Measurements from ENCODE around the gene MT1H. TPM values are rescaled to one million over a fixed set of nuclear protein-coding genes. Genes with fewer than 3 reads are reported as not detected.
"Not testable (repeated sequence)": the region's sequence is repeated elsewhere in the genome, so short reads cannot be mapped to it uniquely, and the experiment has no call there.

MT1H gene
- polyA plus RNA-seq (2013, experiment 1 of 2) = not detected
- polyA plus RNA-seq (2013, experiment 2 of 2) = not detected

DNA sequence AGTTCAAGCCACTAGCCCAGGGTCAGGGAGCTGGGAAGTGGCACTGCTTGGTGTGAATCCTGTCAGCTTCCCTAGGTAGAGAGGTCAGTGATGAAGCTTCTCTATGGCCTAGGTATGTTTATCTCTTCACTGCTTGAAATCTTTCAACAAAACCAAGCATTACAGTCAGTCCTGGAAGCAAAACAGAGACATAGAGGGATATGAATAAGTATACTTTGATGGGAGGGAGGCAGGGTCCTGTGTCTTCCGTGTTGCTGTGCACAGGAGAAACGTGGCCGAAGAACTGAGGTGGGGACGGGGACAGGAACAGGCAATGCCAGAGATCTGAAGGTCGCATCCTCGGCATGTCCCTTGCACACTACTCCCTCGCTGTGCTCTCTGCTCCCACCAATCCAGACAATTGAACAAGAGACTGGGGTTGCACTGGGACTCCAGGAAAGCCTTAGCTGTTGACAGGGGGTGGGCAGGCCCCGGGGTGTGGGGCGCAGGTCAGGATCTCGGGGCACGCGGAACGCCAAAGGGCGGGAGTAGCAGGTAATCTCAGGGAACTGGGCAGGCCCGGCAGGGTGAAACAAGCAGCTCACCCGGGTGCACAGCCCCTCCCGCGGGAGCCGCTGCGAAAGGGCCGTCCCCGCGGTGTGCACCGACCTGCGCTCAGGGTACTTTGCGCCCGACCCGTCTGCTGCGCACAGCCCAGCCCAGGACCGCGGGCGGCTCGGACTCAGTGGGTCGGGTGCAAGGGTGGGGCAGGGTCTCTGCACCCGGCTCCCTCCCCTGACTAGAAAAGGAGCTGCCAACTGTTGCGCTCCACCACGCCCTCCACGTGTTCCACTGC lies at the start of gene MT1H:
MT1H (plus strand) TSS at position 810 of the 835 bp plus-strand sequence. CDS start 71 bp downstream, outside the sequence.
- H3K9ac ChIP-seq (ENCODE audit: low read length) = no peak within 1 kb of the TSS
- 4% methylated on average over 34 of the region's 38 CpGs for WGBS
- H3K14ac ChIP-seq (ENCODE audit: low read length in 2 of 2) = no peak within 1 kb of the TSS
- no peak within 1 kb of the TSS for H4K91ac ChIP-seq (ENCODE audit: low read length)
- H3K4me3 ChIP-seq (ENCODE audit: insufficient read depth in 1 of 2, low read depth in 1 of 2, low read length in 2 of 2) = no peak within 1 kb of the TSS
- no peak within 1 kb of the TSS for H2AFZ ChIP-seq (ENCODE audit: low read depth, low read length)
- peaks cover 62 to 84% of the 10 kb centered on the region in 2 experiments for H3K27me3 ChIP-seq (ENCODE audit: control insufficient read depth in 1 of 2, insufficient read depth in 1 of 2, low read length in 2 of 2)
- no peak for DNase-seq
- H3K4me1 ChIP-seq (ENCODE audit: control insufficient read depth, insufficient read depth, low read depth, low read length) = peaks cover 14% of the 10 kb centered on the region
- no peak within 1 kb of the TSS for H2BK15ac ChIP-seq (ENCODE audit: low read depth, poor library complexity, severe bottlenecking)
- H3K4ac ChIP-seq (ENCODE audit: low read depth in 1 of 2, low read length in 2 of 2) = no peak within 1 kb of the TSS
- H3K9me3 ChIP-seq (ENCODE audit: control insufficient read depth, low read length) = no peaks in the 10 kb centered on the region
- H2AK5ac ChIP-seq (ENCODE audit: low read length, severe bottlenecking) = no peak within 1 kb of the TSS
- H3K36me3 ChIP-seq (ENCODE audit: control insufficient read depth in 1 of 2, insufficient read depth in 2 of 2, low read depth in 1 of 2, low read length in 2 of 2) = no peaks in the 10 kb centered on the region
- no peaks in the 10 kb centered on the region for H3K79me1 ChIP-seq (replicated peaks; ENCODE audit: low read length, poor library complexity, severe bottlenecking)
- H2BK12ac ChIP-seq (ENCODE audit: low read length in 2 of 2) = no peak within 1 kb of the TSS
- no peak within 1 kb of the TSS for H3K23ac ChIP-seq (ENCODE audit: low read length in 2 of 2)
- H4K8ac ChIP-seq (ENCODE audit: low read length) = no peak within 1 kb of the TSS
- no peak within 1 kb of the TSS for H3K27ac ChIP-seq (ENCODE audit: low read length, poor library complexity, severe bottlenecking)
- H3K18ac ChIP-seq (ENCODE audit: low read depth in 1 of 2, low read length in 2 of 2) = no peak within 1 kb of the TSS
- no peak within 1 kb of the TSS for H3K4me2 ChIP-seq (ENCODE audit: low read length, poor library complexity, severe bottlenecking)
- no peak within 1 kb of the TSS for H2BK5ac ChIP-seq (ENCODE audit: low read depth, low read length, poor library complexity, severe bottlenecking)
- H2BK120ac ChIP-seq (ENCODE audit: low read depth, low read length) = no peak within 1 kb of the TSS

DNA sequence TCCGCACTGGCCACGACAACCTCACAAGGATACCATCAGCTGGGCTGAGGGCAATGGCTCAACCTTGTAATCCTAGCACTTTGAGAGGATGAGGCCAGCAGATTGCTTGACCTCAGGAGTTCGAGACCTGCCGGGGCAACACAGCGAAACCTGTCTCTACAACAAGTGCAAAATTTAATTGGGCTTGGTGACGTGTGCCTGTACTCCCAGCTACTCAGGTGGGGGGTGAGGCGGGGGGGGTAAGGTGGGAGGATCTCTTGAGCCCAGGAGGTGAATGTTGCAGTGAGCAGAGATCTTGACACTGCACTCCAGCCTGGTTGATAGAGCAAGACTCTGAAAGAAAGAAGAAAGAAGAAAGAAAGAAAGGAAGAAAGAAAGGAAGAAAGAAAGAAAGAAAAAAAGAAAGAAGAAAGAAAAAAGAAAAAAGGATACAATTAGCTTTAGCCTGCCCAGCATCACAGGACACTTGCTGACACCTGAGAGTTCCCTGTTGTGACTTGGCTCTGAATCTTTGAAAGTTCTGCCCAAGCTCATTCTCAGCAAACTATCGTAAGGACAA lies 49.2 kb upstream of the MT1H start:
- peaks cover 27% of the 10 kb centered on the region for H3K4me1 ChIP-seq (ENCODE audit: control insufficient read depth, insufficient read depth, low read depth, low read length)
- H2AFZ ChIP-seq (ENCODE audit: low read depth, low read length) = no peak overlapping the region
- no peak overlapping the region for H2BK15ac ChIP-seq (ENCODE audit: low read depth, poor library complexity, severe bottlenecking)
- H3K27me3 ChIP-seq (ENCODE audit: control insufficient read depth in 1 of 2, insufficient read depth in 1 of 2, low read length in 2 of 2) = no peaks in the 10 kb centered on the region
- H3K9me3 ChIP-seq (ENCODE audit: control insufficient read depth, low read length) = no peaks in the 10 kb centered on the region
- H3K27ac ChIP-seq (ENCODE audit: low read length, poor library complexity, severe bottlenecking) = no peak overlapping the region
- H3K18ac ChIP-seq (ENCODE audit: low read depth in 1 of 2, low read length in 2 of 2) = no peak overlapping the region
- 89% methylated on average over 6 of the region's 8 CpGs for WGBS
- no peak overlapping the region for H2BK12ac ChIP-seq (ENCODE audit: low read length in 2 of 2)
- peaks cover 4% of the 10 kb centered on the region for H3K79me1 ChIP-seq (replicated peaks; ENCODE audit: low read length, poor library complexity, severe bottlenecking)
- H3K4me3 ChIP-seq (ENCODE audit: insufficient read depth in 1 of 2, low read depth in 1 of 2, low read length in 2 of 2) = no peak overlapping the region
- H3K4me2 ChIP-seq (ENCODE audit: low read length, poor library complexity, severe bottlenecking) = no peak overlapping the region
- H3K9ac ChIP-seq (ENCODE audit: low read length) = no peak overlapping the region
- no peak for DNase-seq
- H3K36me3 ChIP-seq (ENCODE audit: control insufficient read depth in 1 of 2, insufficient read depth in 2 of 2, low read depth in 1 of 2, low read length in 2 of 2) = no peaks in the 10 kb centered on the region
- H3K23ac ChIP-seq (ENCODE audit: low read length in 2 of 2) = no peak overlapping the region
- no peak overlapping the region for H3K4ac ChIP-seq (ENCODE audit: low read depth in 1 of 2, low read length in 2 of 2)
- no peak overlapping the region for H2BK5ac ChIP-seq (ENCODE audit: low read depth, low read length, poor library complexity, severe bottlenecking)
- no peak overlapping the region for H3K14ac ChIP-seq (ENCODE audit: low read length in 2 of 2)
- no peak overlapping the region for H2AK5ac ChIP-seq (ENCODE audit: low read length, severe bottlenecking)
- H4K8ac ChIP-seq (ENCODE audit: low read length) = no peak overlapping the region
- no peak overlapping the region for H4K91ac ChIP-seq (ENCODE audit: low read length)
- no peak overlapping the region for H2BK120ac ChIP-seq (ENCODE audit: low read depth, low read length)

- H3K4me3 ChIP-seq (ENCODE audit: insufficient read depth in 1 of 2, low read depth in 1 of 2, low read length in 2 of 2); DNase-seq; H3K79me1 ChIP-seq (replicated peaks; ENCODE audit: low read length, poor library complexity, severe bottlenecking); H4K8ac ChIP-seq (ENCODE audit: low read length); H3K4me2 ChIP-seq (ENCODE audit: low read length, poor library complexity, severe bottlenecking); H3K27ac ChIP-seq (ENCODE audit: low read length, poor library complexity, severe bottlenecking); H3K18ac ChIP-seq (ENCODE audit: low read depth in 1 of 2, low read length in 2 of 2); H3K36me3 ChIP-seq (ENCODE audit: control insufficient read depth in 1 of 2, insufficient read depth in 2 of 2, low read depth in 1 of 2, low read length in 2 of 2); H2BK5ac ChIP-seq (ENCODE audit: low read depth, low read length, poor library complexity, severe bottlenecking); H3K14ac ChIP-seq (ENCODE audit: low read length in 2 of 2); H3K9ac ChIP-seq (ENCODE audit: low read length); H2AK5ac ChIP-seq (ENCODE audit: low read length, severe bottlenecking); H2BK15ac ChIP-seq (ENCODE audit: low read depth, poor library complexity, severe bottlenecking); H2BK12ac ChIP-seq (ENCODE audit: low read length in 2 of 2); H2AFZ ChIP-seq (ENCODE audit: low read depth, low read length); H3K23ac ChIP-seq (ENCODE audit: low read length in 2 of 2); H3K4ac ChIP-seq (ENCODE audit: low read depth in 1 of 2, low read length in 2 of 2); H3K27me3 ChIP-seq (ENCODE audit: control insufficient read depth in 1 of 2, insufficient read depth in 1 of 2, low read length in 2 of 2); H4K91ac ChIP-seq (ENCODE audit: low read length); H3K9me3 ChIP-seq (ENCODE audit: control insufficient read depth, low read length); H2BK120ac ChIP-seq (ENCODE audit: low read depth, low read length): not testable (repeated sequence)
- peaks cover 37% of the 10 kb centered on the region for H3K4me1 ChIP-seq (ENCODE audit: control insufficient read depth, insufficient read depth, low read depth, low read length)
- 64% methylated on average over 4 of the region's 4 CpGs for WGBS
These were observed 47.8 kb upstream of the MT1H start for GRCh38 chr16:56621665-56622445.

- not testable (repeated sequence) for H2BK12ac ChIP-seq (ENCODE audit: low read length in 2 of 2); H3K9ac ChIP-seq (ENCODE audit: low read length); H3K79me1 ChIP-seq (replicated peaks; ENCODE audit: low read length, poor library complexity, severe bottlenecking); H4K8ac ChIP-seq (ENCODE audit: low read length); H3K18ac ChIP-seq (ENCODE audit: low read depth in 1 of 2, low read length in 2 of 2); H3K9me3 ChIP-seq (ENCODE audit: control insufficient read depth, low read length); DNase-seq; H2BK120ac ChIP-seq (ENCODE audit: low read depth, low read length); H2AK5ac ChIP-seq (ENCODE audit: low read length, severe bottlenecking); H3K4me2 ChIP-seq (ENCODE audit: low read length, poor library complexity, severe bottlenecking); H3K36me3 ChIP-seq (ENCODE audit: control insufficient read depth in 1 of 2, insufficient read depth in 2 of 2, low read depth in 1 of 2, low read length in 2 of 2); H3K4ac ChIP-seq (ENCODE audit: low read depth in 1 of 2, low read length in 2 of 2); H3K27me3 ChIP-seq (ENCODE audit: control insufficient read depth in 1 of 2, insufficient read depth in 1 of 2, low read length in 2 of 2); H3K4me3 ChIP-seq (ENCODE audit: insufficient read depth in 1 of 2, low read depth in 1 of 2, low read length in 2 of 2); H3K23ac ChIP-seq (ENCODE audit: low read length in 2 of 2); H4K91ac ChIP-seq (ENCODE audit: low read length); H2BK5ac ChIP-seq (ENCODE audit: low read depth, low read length, poor library complexity, severe bottlenecking); H3K14ac ChIP-seq (ENCODE audit: low read length in 2 of 2); H2BK15ac ChIP-seq (ENCODE audit: low read depth, poor library complexity, severe bottlenecking); H2AFZ ChIP-seq (ENCODE audit: low read depth, low read length); H3K27ac ChIP-seq (ENCODE audit: low read length, poor library complexity, severe bottlenecking)
- peaks cover 24% of the 10 kb centered on the region for H3K4me1 ChIP-seq (ENCODE audit: control insufficient read depth, insufficient read depth, low read depth, low read length)
- WGBS = 87% methylated on average over 5 of the region's 5 CpGs
These were observed 46.4 kb upstream of the MT1H start for GRCh38 chr16:56623184-56623583.

Data from mesenchymal stem cell (in vitro differentiated cells and primary cell).